GM13977 (cell line): ENCODE results near the gene MYBPH.

Source experiments
- DNase-seq: peaks from one replicate; pipeline ENCODE4 v3.0.0; 2012; ENCODE audit warnings: low spot score
- CTCF ChIP-seq: IDR thresholded peaks from 2 replicates; pipeline ENCODE4 v1.5.1; 2012; ENCODE audit warnings: mild to moderate bottlenecking, control low read depth; ENCODE audit not compliant: insufficient read depth; ENCODE audit errors: extremely low read depth, missing control alignments
- in situ Hi-C: fragments of 300-500 bp; cut with MboI; formaldehyde crosslinking; loops from one replicate; pipeline ENCODE4 v1.12.0; 2022; ENCODE audit warnings: low sequenced_read_pairs, low pct_unique_long_range_greater_than_20kb, mixed read lengths, inconsistent platforms; ENCODE audit not compliant: unreplicated experiment

MYBPH gene

GRCh38 chr1:203165800-203166161, 9.8 kb downstream of the MYBPH start:
- no peak for TF ChIP-seq CTCF
- in situ Hi-C loops = no loop called here
- DNase-seq = no peak

- in situ Hi-C loops = no loop called here
- no peak for DNase-seq
- TF ChIP-seq CTCF = no peak
Observed at GRCh38 chr1:203165101-203165799, 10.4 kb downstream of the MYBPH start.

- TF ChIP-seq CTCF = no peak
- in situ Hi-C loops = no loop called here
Observed at GRCh38 chr1:203163891-203164635, 11.6 kb downstream of the MYBPH start.

GRCh38 chr1:203162403-203162802, 13.2 kb downstream of the MYBPH start:
- in situ Hi-C loops = no loop called here
- DNase-seq = no peak
- no peak for TF ChIP-seq CTCF

More at GRCh38 chr1:203163891-203164635, 11.6 kb downstream of the MYBPH start:
- DNase-seq = no peak

- no peak for DNase-seq
- in situ Hi-C loops = no loop called here
Observed at GRCh38 chr1:203161703-203162102, 13.9 kb downstream of the MYBPH start.

GRCh38 chr1:203161175-203161574, 14.5 kb downstream of the MYBPH start:
- in situ Hi-C loops = no loop called here
- DNase-seq = no peak
- TF ChIP-seq CTCF = no peak

More at GRCh38 chr1:203161703-203162102, 13.9 kb downstream of the MYBPH start:
- TF ChIP-seq CTCF = no peak
